GM12865 (cell line): ENCODE data around the gene MEF2D.

ENCODE experiments used
- DNase-seq: peaks from one replicate; pipeline ENCODE4 v3.0.0; 2010; ENCODE audit warnings: low read depth
- H3K4me3 ChIP-seq: 2 replicates; pipeline ENCODE4 v1.5.1; 2011; ENCODE audit warnings: mild to moderate bottlenecking, low read depth, low read length, control low read depth
- TF ChIP-seq, protein P1 (sequence below): IDR thresholded peaks from 2 replicates; pipeline ENCODE4 v1.5.1; 2011; ENCODE audit warnings: low read length, control low read depth, low read depth, inconsistent platforms; ENCODE audit not compliant: insufficient read depth; ENCODE audit errors: missing control alignments

The MEF2D gene

DNA sequence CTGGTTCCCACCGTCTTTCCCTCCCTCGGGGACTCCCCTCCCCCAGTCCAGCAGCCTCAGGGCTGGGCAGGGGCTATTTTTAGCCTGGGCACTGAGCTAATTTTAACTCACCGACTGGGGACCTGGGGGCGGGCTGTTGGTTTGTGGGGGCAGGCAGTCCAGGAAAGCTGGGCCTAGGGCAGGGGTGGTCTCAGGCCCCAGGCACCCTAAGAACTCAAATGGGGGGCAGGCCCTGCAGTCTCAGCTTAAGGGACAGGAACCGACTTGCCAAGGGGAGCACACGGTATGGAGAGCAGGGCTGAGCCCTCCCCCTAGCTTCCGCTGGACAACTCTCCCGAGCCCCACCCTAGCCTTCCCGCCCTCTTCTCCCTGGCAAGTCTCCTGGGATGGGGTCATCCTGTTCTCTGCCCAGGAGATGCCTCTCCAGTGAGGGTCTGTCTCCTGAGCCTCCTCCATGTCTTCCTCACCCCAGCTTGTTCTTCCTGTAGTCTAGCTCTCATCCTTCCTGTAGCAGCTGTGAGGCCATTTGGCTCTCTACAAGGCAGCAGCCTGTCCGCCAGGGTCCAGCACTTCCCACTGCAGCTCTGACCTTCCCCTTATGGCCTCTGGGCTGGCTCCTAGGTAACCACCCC, 10.1 kb downstream of the MEF2D start:
- H3K4me3 ChIP-seq = peak overlapping the region; percentile 79
- TF ChIP-seq, protein P1, sequence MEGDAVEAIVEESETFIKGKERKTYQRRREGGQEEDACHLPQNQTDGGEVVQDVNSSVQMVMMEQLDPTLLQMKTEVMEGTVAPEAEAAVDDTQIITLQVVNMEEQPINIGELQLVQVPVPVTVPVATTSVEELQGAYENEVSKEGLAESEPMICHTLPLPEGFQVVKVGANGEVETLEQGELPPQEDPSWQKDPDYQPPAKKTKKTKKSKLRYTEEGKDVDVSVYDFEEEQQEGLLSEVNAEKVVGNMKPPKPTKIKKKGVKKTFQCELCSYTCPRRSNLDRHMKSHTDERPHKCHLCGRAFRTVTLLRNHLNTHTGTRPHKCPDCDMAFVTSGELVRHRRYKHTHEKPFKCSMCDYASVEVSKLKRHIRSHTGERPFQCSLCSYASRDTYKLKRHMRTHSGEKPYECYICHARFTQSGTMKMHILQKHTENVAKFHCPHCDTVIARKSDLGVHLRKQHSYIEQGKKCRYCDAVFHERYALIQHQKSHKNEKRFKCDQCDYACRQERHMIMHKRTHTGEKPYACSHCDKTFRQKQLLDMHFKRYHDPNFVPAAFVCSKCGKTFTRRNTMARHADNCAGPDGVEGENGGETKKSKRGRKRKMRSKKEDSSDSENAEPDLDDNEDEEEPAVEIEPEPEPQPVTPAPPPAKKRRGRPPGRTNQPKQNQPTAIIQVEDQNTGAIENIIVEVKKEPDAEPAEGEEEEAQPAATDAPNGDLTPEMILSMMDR = no peak
- DNase-seq = peak; percentile 62

DNA sequence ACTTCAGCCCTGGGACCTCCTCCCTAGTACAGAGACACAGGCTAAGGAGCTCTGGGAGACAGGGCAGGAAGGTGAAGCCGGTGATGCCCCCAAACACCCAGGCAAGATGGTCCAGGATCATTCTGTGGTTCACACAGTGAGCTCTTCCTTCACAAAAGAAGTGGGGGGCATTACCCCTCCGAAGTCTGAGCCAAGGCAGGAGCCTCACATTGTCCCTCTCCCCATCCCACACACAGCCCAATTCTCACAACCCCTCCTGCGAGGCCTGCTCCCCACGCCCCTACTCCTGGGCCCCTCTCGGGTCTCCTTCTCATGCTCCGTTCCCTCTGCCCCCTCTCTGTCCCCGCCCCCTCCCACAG, 10.7 kb downstream of the MEF2D start:
- TF ChIP-seq, protein P1 = no peak
- peak overlapping the region; percentile 79 for H3K4me3 ChIP-seq

DNA sequence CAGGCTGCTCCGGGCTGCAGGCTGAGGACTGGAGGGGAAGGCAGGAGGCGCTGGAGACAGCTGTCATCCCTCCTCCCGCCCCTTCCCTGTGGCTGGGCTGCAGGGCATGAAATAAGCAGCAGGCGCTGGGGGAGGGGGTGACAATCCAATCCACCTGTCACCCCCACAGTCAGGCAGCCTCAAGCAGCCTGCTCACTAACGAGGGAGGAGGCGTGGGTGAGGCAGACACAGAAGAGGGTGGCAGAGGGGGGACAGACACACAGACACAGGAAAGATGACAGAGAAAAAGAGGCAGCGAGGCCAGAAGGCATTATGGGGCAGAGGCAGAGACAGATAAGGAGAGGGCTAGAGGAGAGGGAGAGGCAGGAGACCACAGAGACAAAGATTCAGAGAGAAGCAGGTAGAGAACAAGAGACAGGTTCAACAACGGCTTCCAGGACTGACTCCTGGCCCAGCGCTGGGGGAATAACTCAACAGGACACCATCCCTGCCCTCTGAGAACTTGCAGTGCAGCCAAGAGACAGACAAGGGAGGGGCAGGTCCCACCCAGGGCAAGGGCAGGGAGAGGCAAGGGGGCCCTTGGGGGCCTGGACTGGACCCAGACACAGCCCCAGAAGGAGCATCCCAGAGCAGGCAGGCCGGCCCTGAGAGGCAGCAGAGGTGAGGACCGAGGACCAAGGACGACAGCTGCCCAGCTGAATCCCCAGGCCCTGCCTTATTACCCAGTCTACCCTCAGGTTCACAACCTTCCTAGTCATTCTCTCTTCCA, 11.2 kb downstream of the MEF2D start:
- DNase-seq = peak; percentile 82
- TF ChIP-seq, protein P1 = no peak

More for the DNA sequence above, 10.7 kb downstream of the MEF2D start:
- DNase-seq = no peak

DNA sequence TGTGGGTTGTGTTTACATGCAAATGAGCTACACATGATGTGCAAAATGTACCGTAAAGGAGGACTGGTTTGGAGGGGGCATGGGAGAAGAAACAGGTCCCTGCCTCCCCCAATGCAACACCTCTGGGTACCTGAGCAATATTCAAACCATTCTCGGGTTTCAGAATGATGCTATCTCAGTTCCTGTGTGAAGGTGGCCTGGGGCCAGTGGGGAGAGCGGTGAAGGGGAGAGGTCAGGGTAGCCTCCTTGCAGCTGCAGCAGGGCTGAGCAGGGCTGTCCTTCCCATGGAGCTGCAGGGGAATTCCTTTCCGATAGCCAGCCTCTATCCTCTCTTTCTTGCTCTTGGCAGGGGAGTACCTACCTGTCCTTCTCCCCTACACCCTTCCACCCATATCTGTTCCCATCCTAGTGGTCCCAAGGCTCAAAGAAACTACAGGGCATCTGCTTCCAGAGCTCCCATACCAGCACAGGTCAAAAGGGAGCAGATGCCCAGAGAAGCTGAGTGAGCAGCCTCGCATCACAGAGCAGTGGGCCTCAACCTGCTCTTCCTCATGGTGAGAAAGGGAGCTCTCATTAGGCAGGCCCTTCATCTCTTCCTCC, 11.9 kb downstream of the MEF2D start:
- TF ChIP-seq, protein P1 = no peak
- DNase-seq = peak; percentile 89
- peak overlapping the region; percentile 79 for H3K4me3 ChIP-seq

More for the DNA sequence above, 11.2 kb downstream of the MEF2D start:
- H3K4me3 ChIP-seq = peak overlapping the region; percentile 79

DNA sequence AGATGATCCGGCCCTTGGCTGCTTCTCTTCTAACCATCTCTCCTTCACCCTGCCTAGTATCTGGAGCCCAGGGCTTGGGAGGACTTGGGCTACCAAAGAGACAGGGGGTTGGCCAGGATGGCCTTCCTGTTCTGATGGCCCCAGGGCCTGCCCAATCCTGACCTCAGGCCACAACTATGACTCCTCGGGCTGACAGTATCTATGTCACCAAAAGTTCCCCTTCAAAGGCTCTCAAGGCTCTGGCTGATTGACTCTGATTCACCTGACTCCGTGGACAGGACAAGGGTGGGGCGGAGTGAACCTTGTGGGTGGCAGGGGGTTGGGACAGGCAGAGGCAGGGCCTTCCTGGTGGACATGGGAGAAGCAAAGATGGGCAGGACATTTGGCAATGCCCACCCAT, 12.7 kb downstream of the MEF2D start:
- DNase-seq = peak; percentile 75
- H3K4me3 ChIP-seq = peak overlapping the region; percentile 79
- TF ChIP-seq, protein P1 = no peak

DNA sequence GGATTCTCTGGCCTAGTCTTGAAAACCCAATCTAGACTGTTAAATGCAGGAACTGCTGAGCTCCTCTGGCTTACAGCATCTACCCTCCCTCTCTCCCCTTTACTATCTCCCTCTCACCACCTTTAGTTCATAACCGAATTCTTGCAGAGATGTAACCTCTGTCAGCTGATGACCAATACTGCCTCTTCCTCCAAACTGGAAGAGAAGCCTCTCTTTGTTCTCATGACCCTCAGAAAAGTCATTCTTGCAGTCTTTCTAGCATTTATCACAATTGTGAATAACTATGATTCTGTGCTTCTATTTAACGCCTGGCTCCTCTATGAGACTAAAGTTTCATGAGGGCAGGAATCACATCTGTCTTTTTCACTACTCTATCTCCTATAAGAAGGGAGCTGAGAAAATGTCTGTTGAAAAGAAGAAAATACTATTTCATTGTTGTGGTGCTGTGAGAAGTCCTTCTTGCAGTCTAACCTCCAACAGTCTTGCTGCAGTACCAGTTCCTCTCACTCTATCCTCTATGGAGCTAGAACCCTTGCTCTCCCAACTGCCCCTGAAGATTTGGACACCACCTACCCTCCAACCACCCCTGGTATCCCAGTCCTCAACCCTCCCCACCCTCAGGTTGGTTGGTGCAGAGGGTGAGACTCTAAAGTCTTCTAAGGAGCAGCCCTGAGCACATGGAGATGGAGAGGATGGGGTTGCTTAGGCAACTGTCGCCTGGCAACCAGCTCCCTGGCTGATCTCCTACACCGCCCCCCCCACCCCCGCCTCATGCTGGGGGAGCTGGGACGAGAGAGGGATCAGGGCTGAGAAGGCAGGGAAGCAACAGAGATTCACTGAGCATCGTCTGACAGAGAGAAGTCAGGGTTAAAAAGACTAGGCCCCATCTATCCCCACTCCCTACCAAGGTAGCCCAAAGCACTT, 13.9 kb downstream of the MEF2D start:
- DNase-seq = no peak
- H3K4me3 ChIP-seq = no peak overlapping the region
- TF ChIP-seq, protein P1 = no peak
